Endothelial cell (in vitro differentiated cells): Measurements from ENCODE around the gene MRC1. TPM values are rescaled to one million over a fixed set of nuclear protein-coding genes. Genes with fewer than 3 reads are reported as not detected.

ENCODE experiments used
- DNase-seq: peaks from one replicate; pipeline ENCODE4 v3.0.0; 2021; ENCODE audit warnings: low spot score
- H3K27ac Mint-ChIP-seq: one replicate; pipeline ENCODE4 v1.8.0; 2021; ENCODE audit warnings: mixed read lengths, inconsistent platforms; ENCODE audit not compliant: unreplicated experiment
- H3K27me3 Mint-ChIP-seq: one replicate; pipeline ENCODE4 v1.8.0; 2021; ENCODE audit warnings: mild to moderate bottlenecking, moderate library complexity, mixed read lengths, inconsistent platforms; ENCODE audit not compliant: unreplicated experiment
- H3K36me3 Mint-ChIP-seq: one replicate; pipeline ENCODE4 v1.8.0; 2021; ENCODE audit warnings: mild to moderate bottlenecking, low read depth, mixed read lengths, inconsistent platforms; ENCODE audit not compliant: unreplicated experiment
- H3K4me1 Mint-ChIP-seq: one replicate; pipeline ENCODE4 v1.8.0; 2021; ENCODE audit warnings: mild to moderate bottlenecking, mixed read lengths, inconsistent platforms; ENCODE audit not compliant: unreplicated experiment
- H3K4me3 Mint-ChIP-seq: one replicate; pipeline ENCODE4 v1.8.0; 2021; ENCODE audit warnings: mild to moderate bottlenecking, mixed read lengths, inconsistent platforms; ENCODE audit not compliant: unreplicated experiment
- H3K9me3 Mint-ChIP-seq: one replicate; pipeline ENCODE4 v1.8.0; 2021; ENCODE audit warnings: mixed read lengths, inconsistent platforms; ENCODE audit not compliant: unreplicated experiment
- CTCF ChIP-seq: fragments of 200-600 bp; sonication (generic); IDR thresholded peaks from one replicate; pipeline ENCODE4 v1.5.0; 2021; ENCODE audit warnings: antibody characterized with exemption; ENCODE audit not compliant: unreplicated experiment
- total RNA-seq: library from RNA; stranded (reverse); fragmentation: NEBNext Ultra II Directional; extraction: Animal tissue kit (Norgen Biotek cat#: 25700); gene quantifications from one replicate; pipeline ENCODE4 v1.2.1, GENCODE V29; 2021; ENCODE audit not compliant: unreplicated experiment

MRC1 gene
- total RNA-seq, 1 donor from 2014 or later: 35.7 TPM

GRCh38 chr10:17821893-17822292 lies 12.7 kb downstream of the MRC1 start:
- no peak overlapping the region for H3K27ac Mint-ChIP-seq
- no peak for DNase-seq
- no peak overlapping the region for H3K4me3 Mint-ChIP-seq
- H3K4me1 Mint-ChIP-seq: peaks cover 11% of the 10 kb centered on the region
- H3K36me3 Mint-ChIP-seq: peaks cover under 1% of the 10 kb centered on the region
- no peak for TF ChIP-seq CTCF
- H3K9me3 Mint-ChIP-seq: no peaks in the 10 kb centered on the region
- no peaks in the 10 kb centered on the region for H3K27me3 Mint-ChIP-seq

GRCh38 chr10:17831341-17831740 lies 22.2 kb downstream of the MRC1 start:
- no peak for TF ChIP-seq CTCF
- DNase-seq: no peak
- no peak overlapping the region for H3K27ac Mint-ChIP-seq
- H3K36me3 Mint-ChIP-seq: peaks cover 8% of the 10 kb centered on the region
- H3K27me3 Mint-ChIP-seq: no peaks in the 10 kb centered on the region
- no peak overlapping the region for H3K4me3 Mint-ChIP-seq
- peaks cover 18% of the 10 kb centered on the region for H3K4me1 Mint-ChIP-seq
- H3K9me3 Mint-ChIP-seq: no peaks in the 10 kb centered on the region

- H3K4me3 Mint-ChIP-seq: no peak overlapping the region
- TF ChIP-seq CTCF: no peak
- H3K9me3 Mint-ChIP-seq: no peaks in the 10 kb centered on the region
- H3K27ac Mint-ChIP-seq: no peak overlapping the region
- H3K36me3 Mint-ChIP-seq: peaks cover 7% of the 10 kb centered on the region
- H3K27me3 Mint-ChIP-seq: no peaks in the 10 kb centered on the region
- no peak for DNase-seq
- H3K4me1 Mint-ChIP-seq: peaks cover 22% of the 10 kb centered on the region
These were observed 22.7 kb downstream of the MRC1 start for GRCh38 chr10:17831896-17832295.

GRCh38 chr10:17833656-17834055 lies 24.5 kb downstream of the MRC1 start:
- Mint-ChIP-seq H3K27me3 (no peaks in the 10 kb centered on the region), H3K27ac (no peak overlapping the region), H3K4me3 (no peak overlapping the region), H3K9me3 (no peaks in the 10 kb centered on the region), H3K36me3 (peaks cover 4% of the 10 kb centered on the region), H3K4me1 (peaks cover 31% of the 10 kb centered on the region)
- no peak for TF ChIP-seq CTCF
- no peak for DNase-seq

- H3K36me3 Mint-ChIP-seq: peaks cover 4% of the 10 kb centered on the region
- H3K9me3 Mint-ChIP-seq: no peaks in the 10 kb centered on the region
- TF ChIP-seq CTCF: no peak
- no peaks in the 10 kb centered on the region for H3K27me3 Mint-ChIP-seq
- no peak overlapping the region for H3K27ac Mint-ChIP-seq
- no peak for DNase-seq
- H3K4me1 Mint-ChIP-seq: peaks cover 29% of the 10 kb centered on the region
- H3K4me3 Mint-ChIP-seq: no peak overlapping the region
These were observed 26.5 kb downstream of the MRC1 start for GRCh38 chr10:17835688-17836087.
